WTC11 (cell line): ENCODE results near the gene MTA3. TPM values are rescaled to one million over a fixed set of nuclear protein-coding genes. Genes with fewer than 3 reads are reported as not detected.

Experiments
- ATAC-seq: fragments of 200-7000 bp; cut with Tn5 transposase; 2 replicates; pipeline ENCODE4 v1.10.0; 2021; ENCODE audit warnings: mild to moderate bottlenecking, moderate library complexity
- CTCF ChIA-PET: fragments of 300-600 bp; sonication (Branson Sonifier 250); formaldehyde crosslinking; loops from one replicate; lab custom pipeline; 2021; ENCODE audit warnings: antibody characterized with exemption; lab: Charles Lee
- POLR2A ChIA-PET: fragments of 350-600 bp; sonication (Branson Sonifier 250); formaldehyde crosslinking; loops from one replicate; lab custom pipeline; 2021; ENCODE audit warnings: antibody characterized with exemption; lab: Charles Lee
- DNase-seq: peaks from one replicate; pipeline ENCODE4 v3.0.0; 2021; ENCODE audit warnings: low spot score
- H3K27ac Mint-ChIP-seq: 2 replicates; pipeline ENCODE4 v1.8.0; 2021; ENCODE audit warnings: mixed read lengths
- H3K27me3 Mint-ChIP-seq: 2 replicates; pipeline ENCODE4 v1.8.0; 2021; ENCODE audit warnings: low read depth, mild to moderate bottlenecking, moderate library complexity, mixed read lengths
- H3K36me3 Mint-ChIP-seq: 2 replicates; pipeline ENCODE4 v1.8.0; 2021; ENCODE audit warnings: mixed read lengths
- H3K4me1 Mint-ChIP-seq: 2 replicates; pipeline ENCODE4 v1.8.0; 2022; ENCODE audit warnings: mixed read lengths
- H3K4me3 Mint-ChIP-seq: 2 replicates; pipeline ENCODE4 v1.8.0; 2021; ENCODE audit warnings: mild to moderate bottlenecking, moderate library complexity, mixed read lengths
- H3K9me3 Mint-ChIP-seq: 2 replicates; pipeline ENCODE4 v1.8.0; 2021; ENCODE audit warnings: mixed read lengths
- ATF6 ChIP-seq: sonication (generic); formaldehyde crosslinking; IDR thresholded peaks from 2 replicates; pipeline ENCODE4 v1.8.1; 2023; ENCODE audit warnings: mild to moderate bottlenecking, missing genetic modification reagents
- CBFB ChIP-seq: sonication (generic); formaldehyde crosslinking; IDR thresholded peaks from 2 replicates; pipeline ENCODE4 v1.8.1; 2022; ENCODE audit warnings: mild to moderate bottlenecking, low read depth, missing genetic modification reagents
- E2F4 ChIP-seq: sonication (generic); formaldehyde crosslinking; IDR thresholded peaks from 2 replicates; pipeline ENCODE4 v1.8.1; 2022; ENCODE audit warnings: low read depth, mild to moderate bottlenecking, moderate library complexity, missing genetic modification reagents, borderline replicate concordance
- GRHL2 ChIP-seq: fragments of 250-450 bp; sonication (Bioruptor Pico); IDR thresholded peaks from 2 replicates; pipeline ENCODE4 v1.8.0; 2022; ENCODE audit warnings: mild to moderate bottlenecking, moderate library complexity; ENCODE audit not compliant: insufficient replicate concordance, severe bottlenecking
- IRF2 ChIP-seq: sonication (generic); formaldehyde crosslinking; IDR thresholded peaks from 2 replicates; pipeline ENCODE4 v1.8.0; 2022; ENCODE audit warnings: low read depth, missing genetic modification reagents, borderline replicate concordance
- JAZF1 ChIP-seq: fragments of 250-450 bp; sonication (Bioruptor Pico); IDR thresholded peaks from 2 replicates; pipeline ENCODE4 v1.9.0; 2021; ENCODE audit warnings: moderate library complexity, mild to moderate bottlenecking, inconsistent platforms
- MYBL2 ChIP-seq: sonication (generic); formaldehyde crosslinking; IDR thresholded peaks from 2 replicates; pipeline ENCODE4 v1.8.1; 2023; ENCODE audit warnings: mild to moderate bottlenecking, moderate library complexity, missing genetic modification reagents
- NFYB ChIP-seq: sonication (generic); formaldehyde crosslinking; conservative IDR thresholded peaks from 2 replicates; pipeline ENCODE4 v1.8.0; 2022; ENCODE audit warnings: low read depth, missing genetic modification reagents
- OVOL2 ChIP-seq: fragments of 250-450 bp; sonication (Bioruptor Pico); IDR thresholded peaks from 2 replicates; pipeline ENCODE4 v1.9.0; 2021; ENCODE audit warnings: mild to moderate bottlenecking, borderline replicate concordance
- PREB ChIP-seq: sonication (generic); formaldehyde crosslinking; IDR thresholded peaks from 2 replicates; pipeline ENCODE4 v1.8.1; 2022; ENCODE audit warnings: mild to moderate bottlenecking, missing genetic modification reagents, moderate library complexity, borderline replicate concordance
- TP53 ChIP-seq: sonication (generic); formaldehyde crosslinking; IDR thresholded peaks from 2 replicates; pipeline ENCODE4 v1.8.1; 2023; ENCODE audit warnings: mild to moderate bottlenecking, missing genetic modification reagents
- ZNF317 ChIP-seq: sonication (generic); formaldehyde crosslinking; IDR thresholded peaks from 2 replicates; pipeline ENCODE4 v1.8.1; 2023; ENCODE audit warnings: low read depth, mild to moderate bottlenecking, moderate library complexity, missing genetic modification reagents, borderline replicate concordance
- total RNA-seq: library from RNA; stranded (reverse); gene quantifications from 3 replicates; pipeline ENCODE4 v1.2.3, GENCODE V29; 2021
- TF ChIP-seq, protein P1 (sequence below): sonication (generic); formaldehyde crosslinking; IDR thresholded peaks from 2 replicates; pipeline ENCODE4 v1.8.0; 2022; ENCODE audit warnings: mild to moderate bottlenecking, missing genetic modification reagents
- TF ChIP-seq, protein P2 (sequence below): fragments of 250-450 bp; sonication (Bioruptor Pico); conservative IDR thresholded peaks from 2 replicates; pipeline ENCODE4 v1.9.0; 2021; ENCODE audit warnings: mild to moderate bottlenecking
- TF ChIP-seq, protein P3 (sequence below): sonication (generic); formaldehyde crosslinking; IDR thresholded peaks from 2 replicates; pipeline ENCODE4 v1.8.0; 2023; ENCODE audit warnings: mild to moderate bottlenecking, missing genetic modification reagents
- TF ChIP-seq, protein P4 (sequence below): sonication (generic); formaldehyde crosslinking; IDR thresholded peaks from 2 replicates; pipeline ENCODE4 v1.8.1; 2022; ENCODE audit warnings: missing genetic modification reagents, borderline replicate concordance
- TF ChIP-seq, protein P5 (sequence below): sonication (generic); formaldehyde crosslinking; IDR thresholded peaks from 2 replicates; pipeline ENCODE4 v1.8.0; 2022; ENCODE audit warnings: mild to moderate bottlenecking, missing genetic modification reagents
- TF ChIP-seq, protein P6 (sequence below): fragments of 200-600 bp; IDR thresholded peaks from 2 replicates; pipeline ENCODE4 v1.8.0; 2022; ENCODE audit warnings: antibody characterized with exemption

The MTA3 gene
- total RNA-seq, 1 experiment from 2014 or later: 153 TPM

GRCh38 chr2:42767899-42768705 is 199.7 kb downstream of the MTA3 start:
- Mint-ChIP-seq H3K36me3 (peaks cover 3% of the 10 kb centered on the region; the same call in 1 of the 2 replicates), H3K9me3 (no peaks in the 10 kb centered on the region), H3K4me3 (no peak overlapping the region), H3K27me3 (no peaks in the 10 kb centered on the region), H3K4me1 (peaks cover 19% of the 10 kb centered on the region), H3K27ac (no peak overlapping the region)
- TF ChIP-seq, protein P1, sequence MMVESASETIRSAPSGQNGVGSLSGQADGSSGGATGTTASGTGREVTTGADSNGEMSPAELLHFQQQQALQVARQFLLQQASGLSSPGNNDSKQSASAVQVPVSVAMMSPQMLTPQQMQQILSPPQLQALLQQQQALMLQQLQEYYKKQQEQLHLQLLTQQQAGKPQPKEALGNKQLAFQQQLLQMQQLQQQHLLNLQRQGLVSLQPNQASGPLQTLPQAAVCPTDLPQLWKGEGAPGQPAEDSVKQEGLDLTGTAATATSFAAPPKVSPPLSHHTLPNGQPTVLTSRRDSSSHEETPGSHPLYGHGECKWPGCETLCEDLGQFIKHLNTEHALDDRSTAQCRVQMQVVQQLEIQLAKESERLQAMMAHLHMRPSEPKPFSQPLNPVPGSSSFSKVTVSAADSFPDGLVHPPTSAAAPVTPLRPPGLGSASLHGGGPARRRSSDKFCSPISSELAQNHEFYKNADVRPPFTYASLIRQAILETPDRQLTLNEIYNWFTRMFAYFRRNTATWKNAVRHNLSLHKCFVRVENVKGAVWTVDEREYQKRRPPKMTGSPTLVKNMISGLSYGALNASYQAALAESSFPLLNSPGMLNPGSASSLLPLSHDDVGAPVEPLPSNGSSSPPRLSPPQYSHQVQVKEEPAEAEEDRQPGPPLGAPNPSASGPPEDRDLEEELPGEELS: no peak
- TF ChIP-seq GRHL2 (CRISPR knock-in tag) (no peak), PREB (CRISPR knock-in tag) (no peak), OVOL2 (no peak), E2F4 (CRISPR knock-in tag) (no peak), TP53 (CRISPR knock-in tag) (no peak), MYBL2 (CRISPR knock-in tag) (no peak), NFYB (CRISPR knock-in tag) (no peak), JAZF1 (CRISPR knock-in tag) (no peak), ZNF317 (CRISPR knock-in tag) (no peak), IRF2 (CRISPR knock-in tag) (no peak), CBFB (CRISPR knock-in tag) (no peak), ATF6 (CRISPR knock-in tag) (no peak)
- TF ChIP-seq, protein P2, sequence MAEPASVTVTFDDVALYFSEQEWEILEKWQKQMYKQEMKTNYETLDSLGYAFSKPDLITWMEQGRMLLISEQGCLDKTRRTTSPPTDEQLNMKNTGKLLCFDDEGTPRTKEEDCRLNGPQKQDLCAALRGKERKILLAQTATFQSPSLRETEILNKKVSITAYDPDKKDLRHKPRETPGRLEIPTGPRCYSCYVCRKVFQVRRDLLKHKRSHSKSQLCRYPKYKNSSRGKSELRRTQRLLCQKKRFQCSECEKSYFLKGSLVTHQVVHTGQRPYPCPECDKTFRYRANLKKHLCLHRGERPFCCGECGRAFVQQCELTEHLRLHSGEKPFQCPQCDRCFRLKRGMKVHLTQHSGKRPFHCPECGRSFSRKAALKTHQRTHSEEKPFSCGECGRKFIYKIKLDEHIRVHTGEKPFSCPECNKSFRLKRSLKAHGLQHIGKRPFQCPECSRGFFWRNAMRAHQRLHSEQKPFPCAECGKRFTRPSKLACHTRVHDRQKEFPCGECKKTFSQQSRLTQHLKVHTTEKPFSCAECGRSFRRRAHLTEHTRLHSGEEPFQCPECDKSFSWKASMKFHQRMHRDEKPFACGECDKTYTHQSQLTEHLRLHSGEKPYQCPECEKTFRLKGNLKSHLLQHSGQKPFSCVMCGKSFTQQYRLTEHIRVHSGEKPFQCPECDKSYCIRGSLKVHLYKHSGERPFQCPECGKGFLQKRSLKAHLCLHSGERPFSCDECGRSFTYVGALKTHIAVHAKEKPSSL (CRISPR knock-in tag): no peak
- TF ChIP-seq, protein P3, sequence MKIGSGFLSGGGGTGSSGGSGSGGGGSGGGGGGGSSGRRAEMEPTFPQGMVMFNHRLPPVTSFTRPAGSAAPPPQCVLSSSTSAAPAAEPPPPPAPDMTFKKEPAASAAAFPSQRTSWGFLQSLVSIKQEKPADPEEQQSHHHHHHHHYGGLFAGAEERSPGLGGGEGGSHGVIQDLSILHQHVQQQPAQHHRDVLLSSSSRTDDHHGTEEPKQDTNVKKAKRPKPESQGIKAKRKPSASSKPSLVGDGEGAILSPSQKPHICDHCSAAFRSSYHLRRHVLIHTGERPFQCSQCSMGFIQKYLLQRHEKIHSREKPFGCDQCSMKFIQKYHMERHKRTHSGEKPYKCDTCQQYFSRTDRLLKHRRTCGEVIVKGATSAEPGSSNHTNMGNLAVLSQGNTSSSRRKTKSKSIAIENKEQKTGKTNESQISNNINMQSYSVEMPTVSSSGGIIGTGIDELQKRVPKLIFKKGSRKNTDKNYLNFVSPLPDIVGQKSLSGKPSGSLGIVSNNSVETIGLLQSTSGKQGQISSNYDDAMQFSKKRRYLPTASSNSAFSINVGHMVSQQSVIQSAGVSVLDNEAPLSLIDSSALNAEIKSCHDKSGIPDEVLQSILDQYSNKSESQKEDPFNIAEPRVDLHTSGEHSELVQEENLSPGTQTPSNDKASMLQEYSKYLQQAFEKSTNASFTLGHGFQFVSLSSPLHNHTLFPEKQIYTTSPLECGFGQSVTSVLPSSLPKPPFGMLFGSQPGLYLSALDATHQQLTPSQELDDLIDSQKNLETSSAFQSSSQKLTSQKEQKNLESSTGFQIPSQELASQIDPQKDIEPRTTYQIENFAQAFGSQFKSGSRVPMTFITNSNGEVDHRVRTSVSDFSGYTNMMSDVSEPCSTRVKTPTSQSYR (CRISPR knock-in tag): no peak
- TF ChIP-seq, protein P4, sequence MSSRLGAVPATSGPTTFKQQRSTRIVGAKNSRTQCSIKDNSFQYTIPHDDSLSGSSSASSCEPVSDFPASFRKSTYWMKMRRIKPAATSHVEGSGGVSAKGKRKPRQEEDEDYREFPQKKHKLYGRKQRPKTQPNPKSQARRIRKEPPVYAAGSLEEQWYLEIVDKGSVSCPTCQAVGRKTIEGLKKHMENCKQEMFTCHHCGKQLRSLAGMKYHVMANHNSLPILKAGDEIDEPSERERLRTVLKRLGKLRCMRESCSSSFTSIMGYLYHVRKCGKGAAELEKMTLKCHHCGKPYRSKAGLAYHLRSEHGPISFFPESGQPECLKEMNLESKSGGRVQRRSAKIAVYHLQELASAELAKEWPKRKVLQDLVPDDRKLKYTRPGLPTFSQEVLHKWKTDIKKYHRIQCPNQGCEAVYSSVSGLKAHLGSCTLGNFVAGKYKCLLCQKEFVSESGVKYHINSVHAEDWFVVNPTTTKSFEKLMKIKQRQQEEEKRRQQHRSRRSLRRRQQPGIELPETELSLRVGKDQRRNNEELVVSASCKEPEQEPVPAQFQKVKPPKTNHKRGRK: no peak
- TF ChIP-seq, protein P5, sequence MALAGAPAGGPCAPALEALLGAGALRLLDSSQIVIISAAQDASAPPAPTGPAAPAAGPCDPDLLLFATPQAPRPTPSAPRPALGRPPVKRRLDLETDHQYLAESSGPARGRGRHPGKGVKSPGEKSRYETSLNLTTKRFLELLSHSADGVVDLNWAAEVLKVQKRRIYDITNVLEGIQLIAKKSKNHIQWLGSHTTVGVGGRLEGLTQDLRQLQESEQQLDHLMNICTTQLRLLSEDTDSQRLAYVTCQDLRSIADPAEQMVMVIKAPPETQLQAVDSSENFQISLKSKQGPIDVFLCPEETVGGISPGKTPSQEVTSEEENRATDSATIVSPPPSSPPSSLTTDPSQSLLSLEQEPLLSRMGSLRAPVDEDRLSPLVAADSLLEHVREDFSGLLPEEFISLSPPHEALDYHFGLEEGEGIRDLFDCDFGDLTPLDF (CRISPR knock-in tag): no peak
- TF ChIP-seq, protein P6, sequence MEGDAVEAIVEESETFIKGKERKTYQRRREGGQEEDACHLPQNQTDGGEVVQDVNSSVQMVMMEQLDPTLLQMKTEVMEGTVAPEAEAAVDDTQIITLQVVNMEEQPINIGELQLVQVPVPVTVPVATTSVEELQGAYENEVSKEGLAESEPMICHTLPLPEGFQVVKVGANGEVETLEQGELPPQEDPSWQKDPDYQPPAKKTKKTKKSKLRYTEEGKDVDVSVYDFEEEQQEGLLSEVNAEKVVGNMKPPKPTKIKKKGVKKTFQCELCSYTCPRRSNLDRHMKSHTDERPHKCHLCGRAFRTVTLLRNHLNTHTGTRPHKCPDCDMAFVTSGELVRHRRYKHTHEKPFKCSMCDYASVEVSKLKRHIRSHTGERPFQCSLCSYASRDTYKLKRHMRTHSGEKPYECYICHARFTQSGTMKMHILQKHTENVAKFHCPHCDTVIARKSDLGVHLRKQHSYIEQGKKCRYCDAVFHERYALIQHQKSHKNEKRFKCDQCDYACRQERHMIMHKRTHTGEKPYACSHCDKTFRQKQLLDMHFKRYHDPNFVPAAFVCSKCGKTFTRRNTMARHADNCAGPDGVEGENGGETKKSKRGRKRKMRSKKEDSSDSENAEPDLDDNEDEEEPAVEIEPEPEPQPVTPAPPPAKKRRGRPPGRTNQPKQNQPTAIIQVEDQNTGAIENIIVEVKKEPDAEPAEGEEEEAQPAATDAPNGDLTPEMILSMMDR: no peak
- ATAC-seq: no peak
- no peak for DNase-seq
- ChIA-PET CTCF (interaction anchor here (1.0 to 2.9 kb wide), 3 partner anchors 26 to 383 kb away, joined by 3 to 7 read pairs (median 3); no protein-coding TSS in a partner anchor), POLR2A (no interaction called here)
